B cell (primary cell): Measurements from ENCODE around the gene FAF2. TPM values are rescaled to one million over a fixed set of nuclear protein-coding genes. Genes with fewer than 3 reads are reported as not detected.
"Not testable (repeated sequence)": the region's sequence is repeated elsewhere in the genome, so short reads cannot be mapped to it uniquely, and the experiment has no call there.

ENCODE experiments used
- ATAC-seq: fragments of 200-7000 bp; cut with Tn5 transposase; one replicate; pipeline ENCODE4 v1.10.0; 2021; ENCODE audit warnings: low read depth, mild to moderate bottlenecking, moderate number of reproducible peaks, moderate library complexity
- CTCF ChIA-PET: fragments of 350-600 bp; sonication (Branson Sonifier 250); formaldehyde crosslinking; loops from one replicate; lab custom pipeline; 2021; ENCODE audit warnings: antibody characterized with exemption, inconsistent platforms; lab: Charles Lee
- POLR2A ChIA-PET: fragments of 350-600 bp; sonication (Branson Sonifier 250); formaldehyde crosslinking; loops from one replicate; lab custom pipeline; 2021; ENCODE audit warnings: antibody characterized with exemption; lab: Charles Lee
- DNase-seq: peaks from one replicate; pipeline ENCODE4 v3.0.0; 2013
- H2AFZ ChIP-seq: 2 replicates; pipeline ENCODE4 v1.6.1; 2012; ENCODE audit warnings: mild to moderate bottlenecking, low read depth, low read length; ENCODE audit not compliant: insufficient read depth, poor library complexity, severe bottlenecking
- H3K27ac ChIP-seq, 2 donors: 1 replicate in 1 of 2; 2 replicates in 1 of 2; pipeline ENCODE4 v1.5.1; 2012 to 2013; ENCODE audit warnings: low read length in 2 of 2, mild to moderate bottlenecking in 2 of 2, moderate library complexity in 1 of 2
- H3K27me3 ChIP-seq, 4 experiments: fragments of 200-600 bp in 1 of 4; sonication (generic) in 1 of 4; replicated peaks in 1 of 4; 1 replicate in 2 of 4; 2 replicates in 2 of 4; pipeline versions ENCODE4 v1.6.1 to v1.7.0; 2013 to 2016; ENCODE audit warnings: low read length in 3 of 4, mild to moderate bottlenecking in 2 of 4, mixed read lengths in 1 of 4, moderate library complexity in 1 of 4; ENCODE audit not compliant: insufficient read depth in 4 of 4, control insufficient read depth in 3 of 4; ENCODE audit errors: control extremely low read depth in 1 of 4
- H3K36me3 ChIP-seq, 2 experiments: replicated peaks in 1 of 2; 1 replicate in 1 of 2; 2 replicates in 1 of 2; pipeline versions ENCODE4 v1.6.1 to v1.7.1; 2013; ENCODE audit warnings: low read length in 1 of 2; ENCODE audit not compliant: insufficient read depth in 2 of 2, control insufficient read depth in 1 of 2; ENCODE audit errors: control extremely low read depth in 1 of 2, extremely low read depth in 1 of 2
- H3K4me1 ChIP-seq, 2 donors: fragments of 200-600 bp in 1 of 2; sonication (generic) in 1 of 2; 1 replicate in 1 of 2; 2 replicates in 1 of 2; pipeline versions ENCODE4 v1.5.1 to v1.6.1; 2013 to 2017; ENCODE audit warnings: low read length in 2 of 2; ENCODE audit not compliant: control insufficient read depth in 2 of 2, insufficient read depth in 2 of 2
- H3K4me2 ChIP-seq: replicated peaks from 2 replicates; pipeline ENCODE3; 2012; ENCODE audit warnings: mild to moderate bottlenecking, low read depth, low read length; ENCODE audit not compliant: poor library complexity, severe bottlenecking
- H3K4me3 ChIP-seq, 5 experiments: fragments of 200-600 bp in 1 of 5; sonication (generic) in 1 of 5; 1 replicate in 3 of 5; 2 replicates in 2 of 5; pipeline versions ENCODE4 v1.5.1 to v1.7.0; 2011 to 2016; ENCODE audit warnings: low read length in 4 of 5, mild to moderate bottlenecking in 4 of 5, low read depth in 2 of 5, control low read depth in 1 of 5, moderate library complexity in 1 of 5; ENCODE audit not compliant: insufficient read depth in 1 of 5; ENCODE audit errors: control extremely low read depth in 1 of 5, extremely low read depth in 1 of 5
- H3K79me2 ChIP-seq: fragments of 200-600 bp; sonication (generic); one replicate; pipeline ENCODE4 v1.6.0; 2016; ENCODE audit warnings: low read length; ENCODE audit not compliant: control insufficient read depth, insufficient read depth
- H3K9ac ChIP-seq: fragments of 200-600 bp; sonication (generic); 2 replicates; pipeline ENCODE4 v1.6.1; 2017; ENCODE audit warnings: mild to moderate bottlenecking, low read length, moderate library complexity
- H3K9me3 ChIP-seq, 3 donors: one replicate each; pipeline versions ENCODE4 v1.6.1 to v1.7.1; 2013; ENCODE audit warnings: low read length in 2 of 3; ENCODE audit not compliant: control insufficient read depth in 2 of 3, insufficient read depth in 1 of 3; ENCODE audit errors: control extremely low read depth in 1 of 3
- H4K20me1 ChIP-seq: 2 replicates; pipeline ENCODE4 v1.6.0; 2012; ENCODE audit warnings: mild to moderate bottlenecking, low read length; ENCODE audit not compliant: insufficient read depth, control insufficient read depth, poor library complexity, severe bottlenecking
- H3K27ac Mint-ChIP-seq: one replicate; pipeline ENCODE4 v1.8.0; 2021; ENCODE audit warnings: mixed read lengths
- H3K27me3 Mint-ChIP-seq: one replicate; pipeline ENCODE4 v1.8.0; 2021; ENCODE audit warnings: mixed read lengths
- H3K4me1 Mint-ChIP-seq: one replicate; pipeline ENCODE4 v1.8.0; 2021; ENCODE audit warnings: mixed read lengths
- H3K4me3 Mint-ChIP-seq: one replicate; pipeline ENCODE4 v1.8.0; 2021; ENCODE audit warnings: mixed read lengths
- H3K9me3 Mint-ChIP-seq: one replicate; pipeline ENCODE4 v1.8.0; 2022; ENCODE audit warnings: mixed read lengths; ENCODE audit not compliant: insufficient read depth
- EZH2 ChIP-seq: IDR thresholded peaks from 2 replicates; pipeline ENCODE4 v1.6.1; 2012; ENCODE audit warnings: borderline replicate concordance, low read depth, mild to moderate bottlenecking, moderate library complexity, low read length; ENCODE audit not compliant: insufficient read depth, poor library complexity, severe bottlenecking
- WGBS: methylation state at CpG from one replicate; pipeline ENCODE4 v1.1.5; 2013; ENCODE audit warnings: missing lambda C conversion rate; ENCODE audit not compliant: insufficient coverage; 5-methylcytosine and 5-hydroxymethylcytosine counted together
- intact Hi-C: fragments of 100-400 bp; cut with micrococcal nuclease; formaldehyde crosslinking; loops from one replicate; pipeline ENCODE4 v1.10.0; 2022
- polyA plus RNA-seq: library from polyadenylated mRNA; depleted of rRNA; stranded (reverse); fragments of >200 nt; gene quantifications from 2 replicates; pipeline ENCODE4 v1.2.3, GENCODE V29; 2012
- total RNA-seq, 2 donors: library from RNA; stranded (reverse); fragments of 120-200 nt in 1 of 2; gene quantifications; 1 replicate in 1 of 2; 2 replicates in 1 of 2; pipeline versions ENCODE4 v1.2.3 to v1.2.4, GENCODE V29; 2013 to 2022
- TF ChIP-seq, protein P1 (sequence below): fragments of 200-600 bp; IDR thresholded peaks from one replicate; pipeline ENCODE4 v1.8.0; 2022; ENCODE audit warnings: antibody characterized with exemption, mild to moderate bottlenecking

Gene FAF2
- total and polyA plus RNA-seq, 2 donors (not counting 1 experiment from before 2014, with no cell fraction given): 10.9 to 35.1 TPM

DNA sequence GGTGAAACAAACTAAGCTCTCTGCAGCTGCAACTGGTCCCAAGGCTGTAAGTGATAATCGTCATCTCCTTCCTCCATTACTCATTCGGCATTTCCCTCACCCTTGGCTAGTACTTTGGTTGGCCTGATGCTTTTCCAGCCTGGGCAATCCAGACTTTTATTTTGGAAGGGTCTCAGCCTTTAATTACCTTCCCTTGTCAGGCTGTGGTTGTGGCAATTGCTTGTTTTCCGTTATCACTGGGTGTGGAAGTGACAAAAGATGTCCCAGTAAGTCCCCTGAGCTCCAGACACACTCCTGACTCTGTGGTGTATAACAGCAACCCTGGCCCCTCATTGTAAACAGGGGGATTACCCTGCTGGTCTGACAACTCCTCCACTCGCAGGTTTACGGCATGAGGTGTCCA is 6.3 kb upstream of the FAF2 start:
- CTCF ChIA-PET: no interaction called here
- intact Hi-C loops: no loop called here

DNA sequence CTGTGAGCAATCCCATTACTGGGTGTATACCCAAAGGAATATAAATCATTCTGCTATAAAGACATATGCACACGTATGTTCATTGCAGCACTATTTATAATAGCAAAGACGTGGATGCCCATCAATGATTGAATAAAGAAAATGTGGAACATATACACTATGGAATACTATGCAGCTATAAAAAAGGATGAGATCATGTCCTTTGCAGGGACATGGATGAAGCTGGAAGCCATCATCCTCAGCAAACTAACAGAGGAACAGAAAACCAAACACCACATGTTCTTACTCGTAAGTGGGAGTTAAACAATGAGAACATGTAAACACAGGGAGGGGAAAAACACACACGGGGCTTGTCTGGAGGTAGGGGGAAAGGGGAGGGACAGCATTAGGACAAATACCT is 5.3 kb upstream of the FAF2 start:
- H3K4me1 Mint-ChIP-seq: peaks cover 11% of the 10 kb centered on the region
- H3K4me3 ChIP-seq, H3K4me1 ChIP-seq, intact Hi-C loops, H3K79me2 ChIP-seq, H2AFZ ChIP-seq, H3K36me3 ChIP-seq, POLR2A ChIA-PET, ATAC-seq, H3K9me3 Mint-ChIP-seq, DNase-seq, H3K4me3 Mint-ChIP-seq, H3K9ac ChIP-seq, H3K27ac ChIP-seq, H3K9me3 ChIP-seq, H4K20me1 ChIP-seq, H3K4me2 ChIP-seq, H3K27ac Mint-ChIP-seq, H3K27me3 ChIP-seq: not testable (repeated sequence)
- no CpG with 5 or more reads among the region's 4 CpGs for WGBS
- peaks cover 12% of the 10 kb centered on the region for H3K27me3 Mint-ChIP-seq
- CTCF ChIA-PET: interaction anchor here (0.7 kb wide), 1 partner anchor 26 kb away, joined by 3 read pairs; no protein-coding TSS in a partner anchor

More for the DNA sequence above, 6.3 kb upstream of the FAF2 start:
- Mint-ChIP-seq H3K27ac (no peak overlapping the region), H3K9me3 (no peaks in the 10 kb centered on the region), H3K4me3 (no peak overlapping the region), H3K27me3 (peaks cover 12% of the 10 kb centered on the region), H3K4me1 (peaks cover 10% of the 10 kb centered on the region)
- Histone ChIP-seq H3K9me3 (no peaks in the 10 kb centered on the region), H3K27ac (no peak overlapping the region), H3K4me2 (no peak overlapping the region), H4K20me1 (no peaks in the 10 kb centered on the region), H3K4me1 (peaks cover 5 to 7% of the 10 kb centered on the region in 2 donors), H3K36me3 (no peaks in the 10 kb centered on the region), H2AFZ (no peak overlapping the region), H3K27me3 (no peaks in the 10 kb centered on the region), H3K9ac (no peak overlapping the region), H3K4me3 (no peak overlapping the region), H3K79me2 (peaks cover under 1% of the 10 kb centered on the region)
- 79% methylated on average over 5 of the region's 5 CpGs for WGBS
- POLR2A ChIA-PET: no interaction called here
- ATAC-seq (no peak), DNase-seq (no peak)
- TF ChIP-seq EZH2: no peak
- TF ChIP-seq, protein P1, sequence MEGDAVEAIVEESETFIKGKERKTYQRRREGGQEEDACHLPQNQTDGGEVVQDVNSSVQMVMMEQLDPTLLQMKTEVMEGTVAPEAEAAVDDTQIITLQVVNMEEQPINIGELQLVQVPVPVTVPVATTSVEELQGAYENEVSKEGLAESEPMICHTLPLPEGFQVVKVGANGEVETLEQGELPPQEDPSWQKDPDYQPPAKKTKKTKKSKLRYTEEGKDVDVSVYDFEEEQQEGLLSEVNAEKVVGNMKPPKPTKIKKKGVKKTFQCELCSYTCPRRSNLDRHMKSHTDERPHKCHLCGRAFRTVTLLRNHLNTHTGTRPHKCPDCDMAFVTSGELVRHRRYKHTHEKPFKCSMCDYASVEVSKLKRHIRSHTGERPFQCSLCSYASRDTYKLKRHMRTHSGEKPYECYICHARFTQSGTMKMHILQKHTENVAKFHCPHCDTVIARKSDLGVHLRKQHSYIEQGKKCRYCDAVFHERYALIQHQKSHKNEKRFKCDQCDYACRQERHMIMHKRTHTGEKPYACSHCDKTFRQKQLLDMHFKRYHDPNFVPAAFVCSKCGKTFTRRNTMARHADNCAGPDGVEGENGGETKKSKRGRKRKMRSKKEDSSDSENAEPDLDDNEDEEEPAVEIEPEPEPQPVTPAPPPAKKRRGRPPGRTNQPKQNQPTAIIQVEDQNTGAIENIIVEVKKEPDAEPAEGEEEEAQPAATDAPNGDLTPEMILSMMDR: no peak
